GM12875 (cell line): ENCODE data around the gene DPP9.

ENCODE experiments used
- H3K4me3 ChIP-seq: one replicate; pipeline ENCODE4 v1.5.1; 2011; ENCODE audit warnings: low read depth, low read length, control low read depth
- CTCF ChIP-seq: IDR thresholded peaks from 2 replicates; pipeline ENCODE4 v1.5.1; 2011; ENCODE audit warnings: low read depth, mild to moderate bottlenecking, control low read depth, inconsistent platforms, low read length, moderate library complexity, borderline replicate concordance; ENCODE audit not compliant: insufficient read depth

The DPP9 gene

DNA sequence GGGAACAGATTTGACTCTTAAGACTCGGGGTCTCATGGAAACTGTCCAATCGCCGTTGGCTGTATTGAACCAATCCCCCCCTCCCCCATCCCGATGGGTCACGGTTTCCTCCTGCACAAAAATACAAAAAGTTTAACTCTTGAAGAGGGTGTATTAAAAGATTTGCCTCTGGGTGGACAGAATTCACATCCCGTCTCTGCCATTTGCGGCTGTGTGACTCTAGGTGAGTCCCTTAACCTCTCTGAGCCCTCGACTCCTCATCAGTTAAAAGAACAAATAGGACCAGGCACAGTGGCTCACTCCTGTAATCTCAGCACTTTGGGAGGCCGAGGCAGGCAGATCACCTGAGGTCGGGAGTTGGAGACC lies 36.6 kb upstream of the DPP9 start:
- H3K4me3 ChIP-seq, result no peak overlapping the region
- TF ChIP-seq CTCF, result no peak

- H3K4me3 ChIP-seq, result no peak overlapping the region
- no peak for TF ChIP-seq CTCF
Measured at GRCh38 chr19:4759388-4760284, 36.0 kb upstream of the DPP9 start.

DNA sequence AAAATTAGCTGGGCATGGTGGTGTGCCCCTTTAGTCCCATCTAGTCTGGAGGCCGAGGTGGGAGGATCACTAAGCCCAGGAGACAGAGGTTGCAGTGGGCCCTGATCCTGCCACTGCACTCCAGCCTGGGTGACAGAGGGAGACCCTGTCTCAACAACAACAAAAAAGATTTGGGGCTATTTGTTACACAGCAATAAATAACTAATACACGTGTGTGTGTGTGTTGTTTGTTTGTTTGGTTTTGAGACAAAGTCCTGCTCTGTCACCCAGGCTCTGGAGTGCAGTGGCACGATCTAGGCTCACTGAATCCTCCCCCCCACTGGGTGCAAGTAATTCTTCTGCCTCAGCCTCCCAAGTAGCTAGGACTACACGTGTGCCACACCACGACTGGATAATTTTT lies 35.0 kb upstream of the DPP9 start:
- no peak for TF ChIP-seq CTCF

GRCh38 chr19:4758082-4758481 lies 34.4 kb upstream of the DPP9 start:
- no peak overlapping the region for H3K4me3 ChIP-seq

More for the DNA sequence above, 35.0 kb upstream of the DPP9 start:
- no peak overlapping the region for H3K4me3 ChIP-seq

GRCh38 chr19:4755459-4755858 lies 31.8 kb upstream of the DPP9 start:
- no peak for TF ChIP-seq CTCF

More at GRCh38 chr19:4758082-4758481, 34.4 kb upstream of the DPP9 start:
- TF ChIP-seq CTCF, result no peak

GRCh38 chr19:4754248-4754647 lies 30.6 kb upstream of the DPP9 start:
- TF ChIP-seq CTCF, result no peak

More at GRCh38 chr19:4755459-4755858, 31.8 kb upstream of the DPP9 start:
- H3K4me3 ChIP-seq, result no peak overlapping the region

GRCh38 chr19:4749870-4750590 lies 26.4 kb upstream of the DPP9 start:
- no peak for TF ChIP-seq CTCF
- no peak overlapping the region for H3K4me3 ChIP-seq

More at GRCh38 chr19:4754248-4754647, 30.6 kb upstream of the DPP9 start:
- H3K4me3 ChIP-seq, result no peak overlapping the region
